H1 (cell line): Measurements from ENCODE around the gene KIF1C. TPM values are rescaled to one million over a fixed set of nuclear protein-coding genes. Genes with fewer than 3 reads are reported as not detected.

Experiments used
- CTCF ChIA-PET: fragments of 300-600 bp; sonication (Branson Sonifier 250); formaldehyde crosslinking; loops from one replicate; lab custom pipeline; 2021; ENCODE audit not compliant: partially characterized antibody; lab: Charles Lee
- POLR2A ChIA-PET: fragments of 300-600 bp; sonication (Branson Sonifier 250); formaldehyde crosslinking; loops from one replicate; lab custom pipeline; 2021; ENCODE audit warnings: inconsistent platforms; ENCODE audit not compliant: partially characterized antibody; lab: Charles Lee
- DNase-seq, 2 experiments: peaks; one replicate each; pipeline versions ENCODE4 v3.0.0 to v3.0.0-alpha.2; 2010 to 2022; ENCODE audit warnings: low spot score in 2 of 2, low read depth in 1 of 2, mixed read lengths in 1 of 2
- FAIRE-seq: peaks from 2 replicates; lab custom pipeline; 2011; peaks lifted over from hg19 to GRCh38; lab: Jason Lieb, UNC
- H2AFZ ChIP-seq: 2 replicates; pipeline ENCODE4 v1.8.1; 2012; ENCODE audit warnings: low read length, inconsistent platforms
- H2AK5ac ChIP-seq: 2 replicates; pipeline ENCODE4 v1.6.1; 2013; ENCODE audit warnings: low read depth, low read length
- H2BK120ac ChIP-seq: replicated peaks from 2 replicates; pipeline ENCODE3; 2013; ENCODE audit warnings: low read depth, low read length, inconsistent platforms
- H2BK12ac ChIP-seq: 2 replicates; pipeline ENCODE4 v1.6.1; 2013; ENCODE audit warnings: low read depth, low read length
- H2BK15ac ChIP-seq: 2 replicates; pipeline ENCODE4 v1.6.1; 2013; ENCODE audit warnings: low read length
- H2BK20ac ChIP-seq: 2 replicates; pipeline ENCODE4 v1.6.1; 2013; ENCODE audit warnings: low read length
- H2BK5ac ChIP-seq: 2 replicates; pipeline ENCODE4 v1.6.1; 2013; ENCODE audit warnings: low read depth, low read length
- H3K14ac ChIP-seq: 2 replicates; pipeline ENCODE4 v1.6.1; 2013; ENCODE audit warnings: inconsistent platforms; ENCODE audit not compliant: insufficient read length
- H3K18ac ChIP-seq: 2 replicates; pipeline ENCODE4 v1.6.1; 2013; ENCODE audit warnings: low read length; ENCODE audit errors: extremely low read depth
- H3K23ac ChIP-seq: 2 replicates; pipeline ENCODE4 v1.6.1; 2013; ENCODE audit warnings: inconsistent platforms; ENCODE audit not compliant: insufficient read length
- H3K23me2 ChIP-seq: 2 replicates; pipeline ENCODE4 v1.6.1; 2013; ENCODE audit warnings: low read depth, low read length
- H3K27ac ChIP-seq: 2 replicates; pipeline ENCODE4 v1.6.1; 2011; ENCODE audit warnings: low read depth, low read length, inconsistent platforms
- H3K27me3 ChIP-seq, 4 experiments: replicated peaks in 1 of 4; 1 replicate in 1 of 4; 2 replicates in 3 of 4; pipeline versions ENCODE4 v1.6.1 to v1.8.1; 2011 to 2013; ENCODE audit warnings: low read length in 3 of 4, mild to moderate bottlenecking in 3 of 4, inconsistent platforms in 2 of 4, mixed read lengths in 2 of 4, moderate library complexity in 1 of 4; ENCODE audit not compliant: control insufficient read depth in 3 of 4, insufficient read depth in 3 of 4; ENCODE audit errors: extremely low read depth in 1 of 4
- H3K36me3 ChIP-seq, 4 experiments: 2 replicates each; pipeline versions ENCODE4 v1.6.1 to v1.8.1; 2011 to 2013; ENCODE audit warnings: mild to moderate bottlenecking in 4 of 4, low read length in 3 of 4, moderate library complexity in 2 of 4, control low read depth in 1 of 4, inconsistent platforms in 1 of 4; ENCODE audit not compliant: insufficient read depth in 4 of 4, control insufficient read depth in 2 of 4
- H3K4ac ChIP-seq: replicated peaks from 2 replicates; pipeline ENCODE3; 2013; ENCODE audit warnings: low read length, low read depth, mixed read lengths, inconsistent platforms; ENCODE audit not compliant: insufficient read length
- H3K4me1 ChIP-seq, 4 experiments: replicated peaks in 1 of 4; 1 replicate in 1 of 4; 2 replicates in 3 of 4; pipeline versions ENCODE4 v1.6.1 to v1.8.1; 2011 to 2013; ENCODE audit warnings: low read length in 3 of 4, inconsistent platforms in 2 of 4, mixed read lengths in 1 of 4; ENCODE audit not compliant: insufficient read depth in 4 of 4, control insufficient read depth in 3 of 4
- H3K4me2 ChIP-seq, 2 experiments: 2 replicates each; pipeline versions ENCODE4 v1.6.1 to v1.8.1; 2011 to 2013; ENCODE audit warnings: low read depth in 2 of 2, low read length in 2 of 2, control low read depth in 1 of 2, inconsistent platforms in 1 of 2, mild to moderate bottlenecking in 1 of 2; ENCODE audit not compliant: insufficient read depth in 1 of 2
- H3K4me3 ChIP-seq, 4 experiments: fragments of 200-600, 300-600 bp in 1 of 4; sonication (generic), shearing (Covaris generic), sonication (Bioruptor Twin) in 1 of 4; 2 replicates each; pipeline versions ENCODE4 v1.5.1 to v1.8.1; 2011 to 2016; ENCODE audit warnings: low read length in 4 of 4, low read depth in 3 of 4, control low read depth in 2 of 4, inconsistent platforms in 2 of 4, mild to moderate bottlenecking in 2 of 4, mixed read lengths in 1 of 4, moderate library complexity in 1 of 4; ENCODE audit not compliant: insufficient read depth in 2 of 4; ENCODE audit errors: extremely low read depth in 1 of 4
- H3K56ac ChIP-seq: replicated peaks from 2 replicates; pipeline ENCODE3; 2013; ENCODE audit warnings: low read depth, mild to moderate bottlenecking, mixed read lengths, low read length, inconsistent platforms; ENCODE audit not compliant: insufficient read length
- H3K79me1 ChIP-seq: 2 replicates; pipeline ENCODE4 v1.6.1; 2013; ENCODE audit warnings: low read depth, low read length, control low read depth
- H3K79me2 ChIP-seq, 2 experiments: 2 replicates each; pipeline versions ENCODE4 v1.6.1 to v1.8.1; 2012 to 2013; ENCODE audit warnings: low read length in 2 of 2, mild to moderate bottlenecking in 2 of 2, inconsistent platforms in 1 of 2; ENCODE audit not compliant: insufficient read depth in 2 of 2, control insufficient read depth in 1 of 2
- H3K9ac ChIP-seq, 4 experiments: replicated peaks in 1 of 4; 1 replicate in 1 of 4; 2 replicates in 3 of 4; pipeline versions ENCODE4 v1.6.1 to v1.8.1; 2011 to 2013; ENCODE audit warnings: low read depth in 3 of 4, low read length in 3 of 4, control low read depth in 2 of 4, mild to moderate bottlenecking in 2 of 4, moderate library complexity in 2 of 4, inconsistent platforms in 1 of 4; ENCODE audit errors: extremely low read depth in 1 of 4
- H3K9me3 ChIP-seq, 2 experiments: 2 replicates each; pipeline versions ENCODE4 v1.6.1 to v1.8.1; 2012 to 2013; ENCODE audit warnings: mild to moderate bottlenecking in 2 of 2, moderate library complexity in 2 of 2, control low read depth in 1 of 2, inconsistent platforms in 1 of 2, low read depth in 1 of 2, low read length in 1 of 2, mixed read lengths in 1 of 2; ENCODE audit not compliant: insufficient read depth in 2 of 2
- H4K20me1 ChIP-seq, 2 experiments: replicated peaks in 1 of 2; 2 replicates each; pipeline versions ENCODE3 to v1.8.1; 2011 to 2013; ENCODE audit warnings: inconsistent platforms in 2 of 2, low read length in 2 of 2, mild to moderate bottlenecking in 1 of 2; ENCODE audit not compliant: insufficient read depth in 2 of 2, control insufficient read depth in 1 of 2
- H4K5ac ChIP-seq: 2 replicates; pipeline ENCODE4 v1.6.1; 2013; ENCODE audit warnings: low read length, low read depth, mixed read lengths, inconsistent platforms; ENCODE audit not compliant: insufficient read length
- H4K8ac ChIP-seq: 2 replicates; pipeline ENCODE4 v1.8.0; 2013; ENCODE audit warnings: mild to moderate bottlenecking, moderate library complexity, low read length, inconsistent platforms; ENCODE audit not compliant: insufficient read depth; ENCODE audit errors: extremely low read depth
- H4K91ac ChIP-seq: replicated peaks from 2 replicates; pipeline ENCODE3; 2013; ENCODE audit warnings: low read length, mixed read lengths, inconsistent platforms; ENCODE audit not compliant: insufficient read length
- BCL11A ChIP-seq, 2 experiments: IDR thresholded peaks; one replicate each; pipeline ENCODE4 v1.6.1; 2011; ENCODE audit warnings: low read depth in 2 of 2, low read length in 2 of 2, mild to moderate bottlenecking in 2 of 2
- CBX5 ChIP-seq: fragments of 300-800, 300-1000 bp; sonication (generic); IDR thresholded peaks from 2 replicates; pipeline ENCODE4 v1.7.1; 2016; ENCODE audit warnings: antibody characterized with exemption, low read length, low read depth
- EP300 ChIP-seq, 2 experiments: IDR thresholded peaks; 1 replicate in 1 of 2; 2 replicates in 1 of 2; pipeline ENCODE4 v1.6.1; 2011 to 2012; ENCODE audit warnings: low read depth in 2 of 2, low read length in 2 of 2, mild to moderate bottlenecking in 2 of 2, borderline replicate concordance in 1 of 2, inconsistent platforms in 1 of 2, moderate library complexity in 1 of 2
- EZH2 ChIP-seq: fragments of 200-600 bp; sonication (generic); IDR thresholded peaks from 2 replicates; pipeline ENCODE4 v1.7.1; 2012; ENCODE audit warnings: low read depth, mild to moderate bottlenecking, moderate library complexity, low read length, inconsistent platforms; ENCODE audit not compliant: severe bottlenecking
- FOSL1 ChIP-seq: IDR thresholded peaks from 2 replicates; pipeline ENCODE4 v1.6.1; 2011; ENCODE audit warnings: mild to moderate bottlenecking, low read depth, low read length, moderate library complexity; ENCODE audit not compliant: insufficient read depth
- GTF2F1 ChIP-seq: IDR thresholded peaks from 2 replicates; pipeline ENCODE4 v1.6.1; 2012; ENCODE audit warnings: low read depth, low read length, improper control_type of control experiment, borderline replicate concordance
- KDM1A ChIP-seq: fragments of 200-600, 300-600 bp; sonication (generic); IDR thresholded peaks from 2 replicates; pipeline ENCODE4 v1.7.1; 2016; ENCODE audit warnings: mild to moderate bottlenecking, low read length, borderline replicate concordance
- MAFK ChIP-seq: IDR thresholded peaks from 2 replicates; pipeline ENCODE4 v1.6.1; 2012; ENCODE audit warnings: low read depth, mild to moderate bottlenecking, improper control_type of control experiment, low read length
- RFX5 ChIP-seq: IDR thresholded peaks from 2 replicates; pipeline ENCODE4 v1.6.1; 2011; ENCODE audit warnings: low read depth, low read length, improper control_type of control experiment, borderline replicate concordance
- RXRA ChIP-seq: IDR thresholded peaks from 2 replicates; pipeline ENCODE4 v1.6.1; 2011; ENCODE audit warnings: low read depth, mild to moderate bottlenecking, low read length, moderate library complexity; ENCODE audit not compliant: insufficient read depth
- TAF1 ChIP-seq: IDR thresholded peaks from 2 replicates; pipeline ENCODE4 v1.6.1; 2011; ENCODE audit warnings: mild to moderate bottlenecking, low read depth, low read length
- TAF7 ChIP-seq: optimal IDR thresholded peaks from 2 replicates; pipeline ENCODE3; 2011; ENCODE audit warnings: low read depth, mild to moderate bottlenecking, inconsistent platforms, low read length, moderate library complexity, borderline replicate concordance
- whole genome bisulfite sequencing, 2 experiments: shearing (Covaris generic) in 1 of 2; methylation state at CpG; one replicate each; pipeline versions ENCODE4 v1.1.6 to v1.1.7; 2013 to 2015; ENCODE audit warnings: low lambda C conversion rate in 2 of 2, mixed read lengths in 2 of 2, inconsistent platforms in 1 of 2, low coverage in 1 of 2, missing lambda C conversion rate in 1 of 2; ENCODE audit not compliant: insufficient replicate concordance in 2 of 2, insufficient coverage in 1 of 2, insufficient read length in 1 of 2; ENCODE audit errors: extremely low coverage in 1 of 2, missing lambda C conversion rate in 1 of 2; 5-methylcytosine and 5-hydroxymethylcytosine counted together
- polyA plus RNA-seq, 7 experiments: library from polyadenylated mRNA; depleted of rRNA in 3 of 7; stranded (reverse) in 5 of 7; unstranded in 2 of 7; fragments of >200 nt in 5 of 7; fragments of 200-250 nt in 2 of 7; gene quantifications; 1 replicate in 5 of 7; 2 replicates in 1 of 7; 4 replicates in 1 of 7; pipeline versions ENCODE4 v1.2.1 to v1.2.3, GENCODE V29; 2011 to 2013; ENCODE audit warnings: missing spikeins in 2 of 7, mixed read lengths in 2 of 7
- total RNA-seq: library from RNA; stranded (reverse); fragmentation: NEBNext Ultra II Directional; extraction: Animal tissue kit (Norgen Biotek cat#: 25700); gene quantifications from 2 replicates; pipeline ENCODE4 v1.2.1, GENCODE V29; 2021
- TF ChIP-seq, protein P1 (sequence below): IDR thresholded peaks from 2 replicates; pipeline ENCODE4 v1.6.1; 2012; ENCODE audit warnings: inconsistent platforms

Gene KIF1C
- total and polyA plus RNA-seq, 2 of the 8 experiments (the other 6 are each of a cell fraction or from before 2014, with no cell fraction given): 14.3 to 114 TPM

DNA sequence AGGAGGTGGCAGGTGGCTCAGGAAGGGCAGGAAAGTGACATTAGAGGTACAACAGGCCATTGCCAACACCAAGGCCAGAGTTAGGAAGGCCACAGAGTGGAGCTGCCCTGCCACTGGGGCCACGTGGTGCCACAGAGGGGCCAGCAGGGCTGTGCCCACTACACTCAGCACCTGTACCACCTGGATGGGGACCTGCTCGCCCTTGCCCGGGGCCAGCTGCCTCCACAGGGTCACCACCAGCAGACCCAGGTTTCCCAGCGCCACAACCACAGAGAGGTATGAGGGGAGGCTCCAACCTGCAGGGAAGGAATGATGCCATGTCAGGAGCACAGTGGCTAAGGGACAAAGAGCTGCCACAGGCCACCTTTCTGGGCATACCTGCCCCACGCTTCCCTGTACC, 36.3 kb downstream of the KIF1C start:
- FAIRE-seq: no peak
- H3K56ac ChIP-seq: no peak overlapping the region
- POLR2A ChIA-PET: interaction anchor here (0.8 to 2.0 kb wide), 6 partner anchors 8 to 66 kb away, joined by 3 to 7 read pairs (median 4); no protein-coding TSS in a partner anchor
- no peak for TF ChIP-seq RXRA
- TF ChIP-seq RFX5: no peak
- TF ChIP-seq EZH2: no peak
- no peak for TF ChIP-seq TAF1
- no peak for TF ChIP-seq CBX5
- no peak for TF ChIP-seq MAFK
- TF ChIP-seq FOSL1: no peak
- TF ChIP-seq, protein P1, sequence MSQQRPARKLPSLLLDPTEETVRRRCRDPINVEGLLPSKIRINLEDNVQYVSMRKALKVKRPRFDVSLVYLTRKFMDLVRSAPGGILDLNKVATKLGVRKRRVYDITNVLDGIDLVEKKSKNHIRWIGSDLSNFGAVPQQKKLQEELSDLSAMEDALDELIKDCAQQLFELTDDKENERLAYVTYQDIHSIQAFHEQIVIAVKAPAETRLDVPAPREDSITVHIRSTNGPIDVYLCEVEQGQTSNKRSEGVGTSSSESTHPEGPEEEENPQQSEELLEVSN: no peak
- no peak for TF ChIP-seq TAF7
- no peak for TF ChIP-seq BCL11A (IDR thresholded peaks at IDR 0.05; ENCODE audit: low read depth in 2 of 2, low read length in 2 of 2)
- no peak for TF ChIP-seq EP300 (IDR thresholded peaks at IDR 0.05; ENCODE audit: borderline replicate concordance in 1 of 2, low read depth in 2 of 2, low read length in 2 of 2)
- TF ChIP-seq GTF2F1: no peak
- TF ChIP-seq KDM1A: no peak

More for the DNA sequence above, 36.3 kb downstream of the KIF1C start:
- Histone ChIP-seq H2BK120ac (no peak overlapping the region), H3K27me3 (peaks cover 0 to 14% (median 1%) of the 10 kb centered on the region in 4 experiments; a peak in 5 of 7 replicates), H3K23ac (no peak overlapping the region), H4K91ac (no peak overlapping the region), H4K8ac (no peak overlapping the region), H3K79me2 (no peaks in the 10 kb centered on the region), H3K27ac (no peak overlapping the region), H4K5ac (no peak overlapping the region), H2BK20ac (no peak overlapping the region), H2AFZ (no peak overlapping the region), H3K4me1 (no peaks in the 10 kb centered on the region; a peak in 1 of 7 replicates), H3K18ac (no peak overlapping the region), H3K79me1 (no peaks in the 10 kb centered on the region), H3K23me2 (peaks cover 4% of the 10 kb centered on the region; the same call in 1 of the 2 replicates), H3K4ac (no peak overlapping the region), H3K9me3 (no peaks in the 10 kb centered on the region), H3K4me2 (no peak overlapping the region), H3K14ac (no peak overlapping the region), H3K4me3 (no peak overlapping the region), H3K36me3 (no peaks in the 10 kb centered on the region), H2BK15ac (peak overlapping the region; percentile 46; the same call in 1 of the 2 replicates), H2BK5ac (no peak overlapping the region), H2AK5ac (no peak overlapping the region), H4K20me1 (no peaks in the 10 kb centered on the region), H3K9ac (no peak overlapping the region), H2BK12ac (no peak overlapping the region)
- no peak for DNase-seq
- 94% methylated on average over 5 of the region's 5 CpGs; no CpG with 5 or more reads in 1 of the 2 experiments for WGBS, 2 experiments
- CTCF ChIA-PET: interaction anchor here (0.8 to 11.5 kb wide), 6 partner anchors 8 to 228 kb away, joined by 3 to 102 read pairs (median 6); no protein-coding TSS in a partner anchor
